Measurements from ENCODE around the gene USH2A.

USH2A gene

DNA sequence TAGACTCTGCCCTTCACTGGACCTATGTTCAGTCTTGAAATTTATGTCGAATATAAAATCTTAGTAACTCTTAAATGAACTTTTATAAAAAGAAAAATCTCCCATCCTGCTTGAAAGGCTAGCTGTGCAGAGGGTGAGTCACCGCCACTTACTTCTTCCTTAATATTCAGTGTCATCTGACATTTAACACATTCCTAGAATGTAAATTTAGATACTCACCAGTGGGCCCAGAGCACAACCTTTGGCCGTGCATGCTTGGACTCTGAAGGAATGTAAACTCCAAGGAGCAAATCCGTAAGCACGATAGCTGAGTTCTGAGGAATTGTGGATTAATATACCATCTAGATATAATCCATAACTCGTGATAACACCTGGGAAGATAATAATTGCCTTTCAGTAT is 452.8 kb downstream of the USH2A start:
- TF ChIP-seq ZBTB7A (IDR thresholded peaks at IDR 0.05; ENCODE audit: low read depth): no peak
- no peak for TF ChIP-seq TAF1 (IDR thresholded peaks at IDR 0.05; ENCODE audit: low read depth)
- TF ChIP-seq TCF12 (IDR thresholded peaks at IDR 0.05; ENCODE audit: low read depth): no peak
- TF ChIP-seq CEBPB (IDR thresholded peaks at IDR 0.05): no peak
- TF ChIP-seq EGR1 (IDR thresholded peaks at IDR 0.05): no peak
- no peak for TF ChIP-seq YY1 (IDR thresholded peaks at IDR 0.05; ENCODE audit: low read depth)
- TF ChIP-seq, protein P1, sequence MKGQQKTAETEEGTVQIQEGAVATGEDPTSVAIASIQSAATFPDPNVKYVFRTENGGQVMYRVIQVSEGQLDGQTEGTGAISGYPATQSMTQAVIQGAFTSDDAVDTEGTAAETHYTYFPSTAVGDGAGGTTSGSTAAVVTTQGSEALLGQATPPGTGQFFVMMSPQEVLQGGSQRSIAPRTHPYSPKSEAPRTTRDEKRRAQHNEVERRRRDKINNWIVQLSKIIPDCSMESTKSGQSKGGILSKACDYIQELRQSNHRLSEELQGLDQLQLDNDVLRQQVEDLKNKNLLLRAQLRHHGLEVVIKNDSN (IDR thresholded peaks at IDR 0.05): no peak
- TF ChIP-seq EP300 (IDR thresholded peaks at IDR 0.05; ENCODE audit: borderline replicate concordance): no peak
- no peak for TF ChIP-seq CREB1 (IDR thresholded peaks at IDR 0.05; ENCODE audit: low read depth)
- TF ChIP-seq FOXM1 (IDR thresholded peaks at IDR 0.05; ENCODE audit: borderline replicate concordance, low read depth): no peak
- TF ChIP-seq, protein P2, sequence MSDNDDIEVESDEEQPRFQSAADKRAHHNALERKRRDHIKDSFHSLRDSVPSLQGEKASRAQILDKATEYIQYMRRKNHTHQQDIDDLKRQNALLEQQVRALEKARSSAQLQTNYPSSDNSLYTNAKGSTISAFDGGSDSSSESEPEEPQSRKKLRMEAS (IDR thresholded peaks at IDR 0.05): no peak
- no peak for TF ChIP-seq NFIC (IDR thresholded peaks at IDR 0.05)
- no peak for TF ChIP-seq RAD21 (IDR thresholded peaks at IDR 0.05; ENCODE audit: low read depth)
- TF ChIP-seq TEAD4 (IDR thresholded peaks at IDR 0.05): no peak

DNA sequence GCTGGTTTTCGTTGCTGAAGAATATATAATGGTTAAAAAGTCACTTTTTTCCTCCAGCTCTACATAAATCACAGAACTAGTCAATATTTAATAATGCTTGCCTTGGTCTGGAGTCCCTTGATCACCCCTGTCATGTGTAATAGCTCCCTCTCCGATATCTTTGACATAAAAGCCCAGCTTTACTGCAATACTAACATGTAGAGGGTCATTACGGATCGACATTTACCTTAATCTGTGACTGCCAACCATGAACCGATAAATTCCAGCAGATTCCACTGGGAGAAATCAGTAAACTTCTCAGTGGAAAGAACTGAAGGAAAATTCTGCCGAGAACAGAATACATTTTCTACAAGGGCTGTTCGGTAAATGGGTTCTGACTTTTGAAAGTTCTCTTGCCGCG is 459.6 kb downstream of the USH2A start:
- no peak for TF ChIP-seq RAD21 (IDR thresholded peaks at IDR 0.05; ENCODE audit: low read depth)
- TF ChIP-seq TAF1 (IDR thresholded peaks at IDR 0.05; ENCODE audit: low read depth): no peak
- TF ChIP-seq, protein P1 (IDR thresholded peaks at IDR 0.05): no peak
- TF ChIP-seq, protein P2 (IDR thresholded peaks at IDR 0.05): no peak
- TF ChIP-seq, protein P3, sequence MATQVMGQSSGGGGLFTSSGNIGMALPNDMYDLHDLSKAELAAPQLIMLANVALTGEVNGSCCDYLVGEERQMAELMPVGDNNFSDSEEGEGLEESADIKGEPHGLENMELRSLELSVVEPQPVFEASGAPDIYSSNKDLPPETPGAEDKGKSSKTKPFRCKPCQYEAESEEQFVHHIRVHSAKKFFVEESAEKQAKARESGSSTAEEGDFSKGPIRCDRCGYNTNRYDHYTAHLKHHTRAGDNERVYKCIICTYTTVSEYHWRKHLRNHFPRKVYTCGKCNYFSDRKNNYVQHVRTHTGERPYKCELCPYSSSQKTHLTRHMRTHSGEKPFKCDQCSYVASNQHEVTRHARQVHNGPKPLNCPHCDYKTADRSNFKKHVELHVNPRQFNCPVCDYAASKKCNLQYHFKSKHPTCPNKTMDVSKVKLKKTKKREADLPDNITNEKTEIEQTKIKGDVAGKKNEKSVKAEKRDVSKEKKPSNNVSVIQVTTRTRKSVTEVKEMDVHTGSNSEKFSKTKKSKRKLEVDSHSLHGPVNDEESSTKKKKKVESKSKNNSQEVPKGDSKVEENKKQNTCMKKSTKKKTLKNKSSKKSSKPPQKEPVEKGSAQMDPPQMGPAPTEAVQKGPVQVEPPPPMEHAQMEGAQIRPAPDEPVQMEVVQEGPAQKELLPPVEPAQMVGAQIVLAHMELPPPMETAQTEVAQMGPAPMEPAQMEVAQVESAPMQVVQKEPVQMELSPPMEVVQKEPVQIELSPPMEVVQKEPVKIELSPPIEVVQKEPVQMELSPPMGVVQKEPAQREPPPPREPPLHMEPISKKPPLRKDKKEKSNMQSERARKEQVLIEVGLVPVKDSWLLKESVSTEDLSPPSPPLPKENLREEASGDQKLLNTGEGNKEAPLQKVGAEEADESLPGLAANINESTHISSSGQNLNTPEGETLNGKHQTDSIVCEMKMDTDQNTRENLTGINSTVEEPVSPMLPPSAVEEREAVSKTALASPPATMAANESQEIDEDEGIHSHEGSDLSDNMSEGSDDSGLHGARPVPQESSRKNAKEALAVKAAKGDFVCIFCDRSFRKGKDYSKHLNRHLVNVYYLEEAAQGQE (IDR thresholded peaks at IDR 0.05; ENCODE audit: low read depth): no peak
- no peak for TF ChIP-seq FOXM1 (IDR thresholded peaks at IDR 0.05; ENCODE audit: borderline replicate concordance, low read depth)
- no peak for TF ChIP-seq TCF12 (IDR thresholded peaks at IDR 0.05; ENCODE audit: low read depth)
- no peak for TF ChIP-seq NFIC (IDR thresholded peaks at IDR 0.05)
- no peak for TF ChIP-seq EP300 (IDR thresholded peaks at IDR 0.05; ENCODE audit: borderline replicate concordance)

DNA sequence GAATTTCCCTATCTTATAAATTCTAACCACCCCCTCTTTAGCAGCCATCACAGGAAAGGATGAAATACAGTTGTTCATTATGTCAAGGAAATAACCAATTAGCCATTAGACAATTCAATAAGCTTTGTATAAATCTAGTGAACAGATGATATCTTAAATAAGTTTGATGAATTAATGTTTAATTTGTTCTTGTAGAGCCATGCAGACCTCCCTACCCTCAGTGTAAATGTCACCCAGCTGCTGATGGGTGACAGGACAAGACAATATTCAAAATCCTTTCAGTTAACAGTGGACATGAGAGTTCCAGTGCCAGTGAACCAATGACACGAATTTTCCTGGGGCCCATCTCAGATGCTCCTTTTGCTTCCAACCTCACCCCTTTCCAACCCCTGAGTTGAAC is 460.2 kb downstream of the USH2A start:
- TF ChIP-seq TEAD4 (IDR thresholded peaks at IDR 0.05): no peak
- TF ChIP-seq EP300 (IDR thresholded peaks at IDR 0.05; ENCODE audit: borderline replicate concordance): no peak
- TF ChIP-seq YY1 (IDR thresholded peaks at IDR 0.05; ENCODE audit: low read depth): no peak
- TF ChIP-seq TCF12 (IDR thresholded peaks at IDR 0.05; ENCODE audit: low read depth): no peak
- TF ChIP-seq TAF1 (IDR thresholded peaks at IDR 0.05; ENCODE audit: low read depth): no peak
- TF ChIP-seq RAD21 (IDR thresholded peaks at IDR 0.05; ENCODE audit: low read depth): no peak
- no peak for TF ChIP-seq EGR1 (IDR thresholded peaks at IDR 0.05)
- TF ChIP-seq, protein P2 (IDR thresholded peaks at IDR 0.05): no peak
- TF ChIP-seq, protein P1 (IDR thresholded peaks at IDR 0.05): no peak
- no peak for TF ChIP-seq FOXM1 (IDR thresholded peaks at IDR 0.05; ENCODE audit: borderline replicate concordance, low read depth)
- TF ChIP-seq ZBTB7A (IDR thresholded peaks at IDR 0.05; ENCODE audit: low read depth): no peak
- TF ChIP-seq, protein P3 (IDR thresholded peaks at IDR 0.05; ENCODE audit: low read depth): no peak
- TF ChIP-seq NFIC (IDR thresholded peaks at IDR 0.05): no peak
- TF ChIP-seq CEBPB (IDR thresholded peaks at IDR 0.05): no peak
- no peak for TF ChIP-seq CREB1 (IDR thresholded peaks at IDR 0.05; ENCODE audit: low read depth)

DNA sequence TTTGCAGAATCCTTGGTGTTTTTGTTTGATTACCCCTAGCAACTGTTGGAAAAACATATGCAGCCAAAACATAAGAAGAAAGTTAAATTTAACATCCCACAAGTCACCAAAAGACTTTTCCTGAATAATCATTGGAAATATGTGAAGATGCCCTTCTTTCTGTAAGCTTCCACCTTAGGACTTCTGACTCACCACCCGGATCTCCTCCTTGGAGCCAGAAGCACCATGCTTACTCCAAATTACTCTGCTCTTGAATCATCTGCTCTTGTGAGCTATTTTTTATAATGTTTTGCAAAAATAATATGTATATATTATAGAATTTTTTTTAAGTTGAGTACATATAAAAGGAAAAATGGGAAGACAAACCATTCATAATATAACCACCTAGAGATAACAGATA is 464.4 kb downstream of the USH2A start:
- TF ChIP-seq ZBTB7A (IDR thresholded peaks at IDR 0.05; ENCODE audit: low read depth) (no peak), TEAD4 (IDR thresholded peaks at IDR 0.05) (no peak), CEBPB (IDR thresholded peaks at IDR 0.05) (no peak), YY1 (IDR thresholded peaks at IDR 0.05; ENCODE audit: low read depth) (no peak)

DNA sequence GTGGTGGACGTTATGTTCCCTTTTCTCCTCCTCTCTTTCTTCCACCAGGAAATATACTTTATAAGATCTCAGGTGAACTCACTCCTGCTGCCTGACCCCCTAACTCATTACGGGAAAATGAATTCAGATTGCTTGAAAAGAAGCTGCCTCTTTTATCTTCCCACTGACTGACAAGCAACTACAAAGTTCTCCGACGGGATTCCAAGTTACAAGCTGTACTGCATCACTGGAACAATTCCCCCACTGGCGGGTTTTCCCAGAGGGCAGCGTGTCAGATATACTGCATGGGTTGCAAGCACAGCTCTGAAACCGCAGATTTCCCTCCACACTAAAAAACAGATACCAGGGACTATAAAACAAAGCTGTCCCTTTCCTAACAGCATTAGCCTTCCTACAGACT is 465.6 kb downstream of the USH2A start:
- TF ChIP-seq, protein P2 (IDR thresholded peaks at IDR 0.05): no peak
- TF ChIP-seq CREB1 (IDR thresholded peaks at IDR 0.05; ENCODE audit: low read depth): no peak
- TF ChIP-seq, protein P1 (IDR thresholded peaks at IDR 0.05): no peak
- TF ChIP-seq TAF1 (IDR thresholded peaks at IDR 0.05; ENCODE audit: low read depth): no peak
- TF ChIP-seq ZBTB7A (IDR thresholded peaks at IDR 0.05; ENCODE audit: low read depth): no peak
- TF ChIP-seq, protein P3 (IDR thresholded peaks at IDR 0.05; ENCODE audit: low read depth): no peak
- TF ChIP-seq TCF12 (IDR thresholded peaks at IDR 0.05; ENCODE audit: low read depth): no peak
- no peak for TF ChIP-seq TEAD4 (IDR thresholded peaks at IDR 0.05)
- no peak for TF ChIP-seq RAD21 (IDR thresholded peaks at IDR 0.05; ENCODE audit: low read depth)
- TF ChIP-seq FOXM1 (IDR thresholded peaks at IDR 0.05; ENCODE audit: borderline replicate concordance, low read depth): no peak
